HG03175 (cell line): Measurements from ENCODE around the gene RELN.

Source experiments
- ATAC-seq: cut with Tn5 transposase; IDR thresholded peaks from one replicate; pipeline ENCODE4 v1.9.1; 2021; ENCODE audit warnings: mild to moderate bottlenecking, moderate library complexity; ENCODE audit not compliant: unreplicated experiment

RELN gene

DNA sequence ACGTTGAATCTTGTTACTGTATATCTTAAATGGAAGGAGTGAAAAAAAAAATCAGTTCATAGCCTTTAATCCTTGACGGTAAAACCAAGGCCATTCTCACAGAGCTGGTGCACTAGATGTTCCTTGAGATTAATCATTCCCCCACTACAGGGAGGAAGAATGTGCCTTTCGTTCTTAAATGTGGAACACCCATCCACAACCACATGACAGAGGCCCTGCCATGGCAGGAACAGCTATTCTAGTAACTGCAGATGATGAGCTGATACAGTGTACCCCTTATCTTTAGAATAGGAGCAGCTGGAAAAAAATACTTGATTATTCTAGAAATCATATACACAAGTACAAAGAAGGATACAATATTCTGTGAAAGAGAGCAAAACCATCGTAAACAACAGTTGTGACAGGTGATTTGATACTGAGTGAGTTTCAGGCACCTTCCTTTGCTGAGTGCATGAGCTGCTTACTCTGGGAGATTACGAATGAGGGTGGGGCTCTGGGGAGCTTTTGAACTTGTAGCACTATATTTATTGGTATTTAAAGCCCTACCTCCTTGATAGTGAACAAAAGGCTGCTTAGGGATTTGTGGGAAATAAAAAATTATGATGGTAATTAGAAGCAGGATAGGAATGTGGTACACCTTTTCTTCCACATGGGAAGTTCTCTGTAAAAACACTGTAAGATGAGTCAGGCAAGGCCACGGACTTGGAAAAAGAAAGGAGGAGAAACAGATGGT, 299.1 kb downstream of the RELN start:
- ATAC-seq = no peak

DNA sequence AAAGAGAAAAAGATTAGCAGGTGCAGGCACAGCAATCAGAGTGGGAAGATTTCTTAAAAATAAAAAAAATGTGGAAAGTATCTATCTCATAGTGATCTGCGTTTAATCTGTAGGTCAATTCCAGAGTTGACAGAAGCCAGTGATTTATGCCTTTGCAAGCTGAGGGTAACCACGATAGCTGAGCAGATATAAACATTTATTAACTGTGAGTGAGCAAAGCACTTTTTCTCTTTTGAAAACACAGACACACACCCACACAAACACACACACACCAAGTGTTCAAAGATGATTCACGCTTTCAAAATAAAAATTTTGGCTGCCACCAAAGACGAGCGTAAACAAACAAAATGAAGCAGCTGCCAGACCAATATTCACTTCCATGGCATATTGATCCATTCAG, 300.2 kb downstream of the RELN start:
- ATAC-seq = no peak

GRCh38 chr7:103687951-103688350, 301.5 kb downstream of the RELN start:
- ATAC-seq = no peak

GRCh38 chr7:103687272-103687671, 302.2 kb downstream of the RELN start:
- ATAC-seq = no peak

- ATAC-seq = no peak
These were observed 302.7 kb downstream of the RELN start for GRCh38 chr7:103686763-103687162.

DNA sequence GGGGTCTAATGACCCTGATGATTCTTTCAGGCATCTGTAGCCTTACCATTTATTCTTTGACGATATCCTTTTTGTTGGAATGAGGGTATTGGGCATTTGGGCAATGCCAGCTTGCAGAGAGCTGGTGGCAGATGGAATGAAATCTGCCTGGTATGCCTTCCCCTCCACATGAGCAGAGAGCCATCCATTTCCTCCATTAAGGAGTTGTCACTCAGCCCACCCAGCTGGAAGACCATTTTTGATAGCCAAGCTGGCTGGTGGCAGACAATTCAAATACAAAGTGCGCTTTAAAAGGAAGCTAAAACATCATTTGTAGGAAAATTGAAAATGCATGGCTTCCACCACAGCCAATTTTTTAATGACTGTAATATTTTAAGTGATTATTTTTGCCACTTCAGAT, 303.4 kb downstream of the RELN start:
- no peak for ATAC-seq

DNA sequence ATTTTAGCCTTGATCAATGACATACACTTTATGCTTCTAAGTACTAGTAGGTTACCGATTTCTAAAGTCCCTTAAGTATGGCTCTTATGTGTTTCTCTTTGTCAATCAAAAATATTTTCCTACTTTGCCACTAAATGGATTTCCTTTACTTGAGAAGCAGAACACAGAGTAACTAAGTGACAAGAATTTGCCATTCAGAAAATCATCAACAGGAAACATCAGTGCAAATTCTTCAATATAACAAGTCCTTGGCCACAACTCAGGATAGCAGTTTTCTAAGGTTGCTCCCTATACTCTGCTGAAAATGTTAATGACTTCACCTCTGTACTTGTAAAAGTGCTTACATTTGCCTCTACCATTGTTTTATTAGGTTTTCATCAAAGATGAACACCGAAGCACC, 303.8 kb downstream of the RELN start:
- no peak for ATAC-seq

DNA sequence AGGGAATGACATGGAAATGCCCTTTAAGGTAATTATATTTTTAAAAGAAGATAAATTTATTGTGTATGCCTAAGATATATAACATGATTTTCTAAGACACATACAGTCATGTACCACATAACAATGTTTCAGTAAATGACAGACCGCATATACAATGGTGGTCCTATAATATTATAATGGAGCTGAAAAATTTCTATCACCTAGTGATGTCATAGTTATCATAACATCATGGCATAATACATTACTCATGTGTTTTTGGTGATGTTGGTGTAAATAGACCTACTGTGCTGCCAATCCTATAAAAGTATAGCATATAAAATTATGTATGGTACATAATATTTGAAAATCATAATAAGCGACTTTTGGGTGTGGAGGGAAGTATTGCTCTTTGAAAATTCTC, 306.1 kb downstream of the RELN start:
- ATAC-seq = no peak

- no peak for ATAC-seq
These were observed 309.0 kb downstream of the RELN start for GRCh38 chr7:103680161-103681144.

DNA sequence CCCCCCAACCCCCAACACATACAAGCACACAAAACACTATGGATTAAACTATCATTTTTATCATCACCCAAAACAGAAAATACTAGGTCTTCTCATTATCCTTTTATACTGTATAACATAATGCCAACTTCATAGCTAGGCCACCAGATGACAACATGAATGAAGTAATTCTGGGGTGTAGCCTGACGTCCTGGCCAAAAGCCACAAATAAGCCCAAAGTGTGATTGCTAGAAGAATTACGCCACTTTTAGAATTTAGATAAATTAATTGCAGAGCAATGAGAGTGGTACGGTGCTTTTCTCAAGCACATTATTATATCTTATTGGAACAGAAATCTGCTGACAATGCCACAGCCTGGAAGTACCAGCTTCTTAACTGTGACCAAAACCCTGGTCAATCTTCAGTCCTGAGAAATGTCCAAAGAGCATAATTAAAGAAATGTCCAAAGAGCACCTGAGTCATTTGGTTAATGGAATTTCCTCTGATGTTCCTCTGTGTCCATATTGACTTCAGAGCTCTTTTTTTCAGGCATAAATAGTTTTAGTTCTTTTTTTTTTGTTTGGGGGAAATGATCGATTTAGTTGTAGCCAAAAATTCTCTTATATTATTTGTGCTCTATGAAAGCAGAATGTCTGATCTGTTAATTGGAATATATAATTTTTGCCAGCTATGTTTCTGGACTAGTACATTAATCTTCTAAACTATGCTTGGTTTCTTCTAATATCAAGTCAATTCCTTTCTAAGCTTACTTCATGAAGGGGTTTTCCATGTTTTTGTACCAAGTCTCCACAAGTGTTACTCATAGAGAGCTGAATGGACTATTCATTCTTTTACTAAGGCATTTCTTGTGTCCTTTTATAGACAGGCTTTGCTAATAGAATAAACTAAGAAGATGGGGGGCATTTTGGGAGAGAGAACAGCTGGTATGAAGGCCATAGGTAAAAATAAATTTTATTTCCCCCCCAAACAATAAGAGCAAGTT, 310.0 kb downstream of the RELN start:
- no peak for ATAC-seq

GRCh38 chr7:103668279-103668941, 321.0 kb downstream of the RELN start:
- ATAC-seq = no peak

DNA sequence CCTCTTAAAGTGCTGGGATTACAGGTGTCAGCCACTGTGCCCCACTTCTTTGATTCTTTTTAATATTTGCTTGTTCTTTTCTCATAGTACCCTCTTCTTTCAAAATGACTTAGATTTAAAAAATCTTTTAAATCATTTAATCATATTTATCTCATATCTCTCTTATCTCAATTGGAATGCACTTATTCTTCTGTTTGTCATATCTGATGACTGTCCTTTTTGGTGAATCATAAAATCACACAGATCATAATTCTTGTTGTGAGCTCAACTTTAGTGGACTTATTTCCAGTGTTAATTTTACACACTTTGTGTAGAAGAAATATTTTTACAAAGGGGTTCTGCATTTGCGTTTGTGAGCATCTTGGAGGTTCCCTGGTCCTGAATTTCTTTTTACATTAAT, 323.1 kb downstream of the RELN start:
- no peak for ATAC-seq

DNA sequence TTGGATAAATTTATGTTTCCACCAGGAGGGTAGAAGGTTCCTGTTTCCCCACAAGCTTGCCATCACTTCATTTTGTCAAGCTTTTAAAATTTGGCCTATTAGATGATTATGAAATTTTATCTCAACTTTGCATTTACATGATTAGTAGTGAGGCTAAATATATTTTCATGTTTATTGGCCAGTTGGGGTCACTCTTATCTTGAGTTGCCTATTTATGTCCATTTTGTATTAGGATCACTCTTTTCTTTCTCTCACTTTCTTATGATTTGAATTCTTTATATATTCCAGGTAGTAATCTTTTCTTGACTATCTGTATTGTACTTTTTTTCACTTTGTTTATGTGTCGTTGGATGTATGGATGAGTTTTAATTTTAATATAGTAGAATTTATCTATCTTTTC, 324.9 kb downstream of the RELN start:
- no peak for ATAC-seq

DNA sequence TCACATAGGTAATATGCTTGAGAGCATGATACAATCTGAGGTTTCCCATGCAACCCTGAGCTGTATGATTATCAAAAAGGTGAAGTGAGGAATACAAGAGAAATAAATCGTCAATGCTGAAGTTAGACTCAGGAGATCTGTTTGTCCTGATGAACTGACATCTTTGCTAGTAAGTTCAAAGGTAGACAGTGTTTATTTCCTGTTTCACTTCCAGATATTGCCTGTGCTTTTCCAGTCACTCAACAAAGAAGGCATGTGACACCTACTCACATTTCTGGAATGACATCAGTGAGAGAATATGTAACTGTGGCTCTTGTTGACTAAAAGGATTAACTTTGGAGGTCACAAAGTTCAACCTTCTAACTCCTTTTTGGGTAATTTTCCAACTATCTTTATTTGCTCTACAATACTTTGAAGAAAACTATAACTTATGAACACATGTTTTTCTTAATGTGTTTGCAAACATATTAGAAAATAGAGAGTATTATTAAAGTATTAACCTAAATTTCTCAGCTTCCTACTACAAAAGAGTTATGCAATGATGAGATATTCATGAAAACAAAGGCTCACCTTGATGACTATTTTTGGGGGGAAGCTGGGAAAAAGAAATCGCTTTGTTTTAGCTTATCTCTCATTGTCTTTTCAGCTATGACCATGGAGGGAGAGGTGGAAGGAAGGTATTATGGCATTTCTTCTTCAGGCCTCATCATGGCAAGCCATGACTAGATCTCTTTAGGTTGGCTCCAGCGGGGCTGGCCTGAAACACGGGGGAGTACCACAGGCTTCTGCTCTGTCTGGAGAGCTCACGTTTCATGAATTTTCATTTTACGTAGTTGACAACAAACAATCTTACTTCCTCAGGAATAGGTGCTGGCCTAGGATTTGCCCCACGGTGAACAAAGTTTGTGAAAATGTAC, 328.7 kb downstream of the RELN start:
- no peak for ATAC-seq

DNA sequence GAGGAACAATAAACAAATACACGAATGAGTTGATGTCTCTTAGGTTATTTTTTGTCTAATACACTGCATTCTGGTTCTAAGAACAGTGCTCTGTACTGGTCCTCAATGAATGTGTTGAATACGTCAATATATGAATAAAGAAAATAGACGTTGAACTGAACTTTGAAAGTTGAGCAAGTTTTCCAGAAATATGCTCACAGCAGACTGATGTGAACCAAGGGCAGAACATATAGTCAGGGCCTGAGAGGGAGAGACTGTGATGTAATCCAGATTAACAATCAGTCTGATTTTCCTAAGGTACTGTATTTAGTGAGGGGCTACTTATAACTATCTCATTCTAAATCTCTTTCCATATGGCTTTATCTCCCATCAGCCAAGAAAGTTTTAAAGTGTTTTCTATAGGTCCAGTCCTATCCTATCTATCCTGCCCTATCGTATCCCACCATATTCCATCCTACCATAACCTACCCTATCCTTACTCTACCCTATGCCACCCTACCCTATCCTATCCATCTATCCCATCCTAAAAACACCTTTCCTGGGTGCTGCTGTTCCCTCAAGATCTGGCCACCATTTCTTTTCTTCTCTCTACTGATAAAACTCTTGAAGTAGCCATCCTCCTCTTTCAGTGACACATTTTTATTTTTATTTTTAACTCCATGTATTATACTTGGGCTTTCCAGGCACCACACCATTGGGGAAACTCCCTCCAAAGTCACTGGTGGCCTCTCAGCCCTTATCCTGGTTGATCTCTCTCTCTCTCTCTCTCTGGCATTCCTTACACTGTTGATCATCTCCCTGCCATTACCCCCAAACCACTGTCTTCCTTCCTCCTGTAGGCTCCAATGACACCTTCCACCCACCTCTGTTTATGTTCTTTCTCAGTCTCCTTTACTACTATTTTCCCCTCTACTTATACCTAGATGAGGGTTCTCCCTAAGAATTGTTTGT, 331.1 kb downstream of the RELN start:
- no peak for ATAC-seq

DNA sequence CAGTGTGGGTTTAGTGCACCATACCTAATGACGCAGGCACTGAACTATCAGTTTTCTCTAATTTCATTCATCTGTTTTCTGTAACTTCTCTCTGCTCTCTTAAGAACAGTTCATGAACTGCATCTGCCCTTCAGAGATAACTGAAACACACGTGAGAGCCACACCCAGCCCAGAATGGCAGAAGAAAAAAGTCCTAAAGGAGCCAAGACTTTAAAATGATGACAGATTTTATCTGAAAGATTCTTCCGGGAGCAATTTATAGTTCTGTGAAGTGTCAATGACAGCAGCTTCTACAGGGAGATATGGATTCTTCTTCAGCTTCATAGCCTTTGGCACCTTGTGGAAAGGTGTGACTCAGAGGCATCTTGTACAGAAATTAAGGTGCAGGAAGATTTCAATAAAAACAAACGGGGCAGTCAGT, 332.0 kb downstream of the RELN start:
- no peak for ATAC-seq

DNA sequence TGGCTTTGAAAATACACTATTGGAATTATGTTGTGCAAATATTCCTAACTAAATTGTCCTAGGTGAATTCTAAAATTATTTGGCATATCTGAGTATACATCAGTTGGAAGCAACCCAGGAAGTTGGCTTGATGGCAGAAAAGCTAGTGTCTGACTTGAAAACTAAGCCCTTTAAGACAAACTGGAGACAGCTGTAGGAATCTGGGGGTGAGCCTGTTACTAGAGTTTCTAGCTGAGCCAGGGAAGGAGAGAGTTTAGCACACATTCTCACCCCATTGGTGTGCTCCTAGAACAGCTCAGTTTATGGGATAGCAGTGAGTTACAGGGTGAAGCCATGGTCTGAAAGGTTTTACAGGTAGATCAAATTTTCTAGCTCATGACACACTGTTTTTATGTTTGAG, 333.2 kb downstream of the RELN start:
- ATAC-seq = no peak
